GM12878 (cell line): ENCODE data around the gene CPB2. TPM values are rescaled to one million over a fixed set of nuclear protein-coding genes. Genes with fewer than 3 reads are reported as not detected.

Source experiments
- ATAC-seq: fragments of 200-7000 bp; cut with Tn5 transposase; 3 replicates; pipeline ENCODE4 v1.9.1; 2020; ENCODE audit warnings: mild to moderate bottlenecking, moderate library complexity
- BruUV-seq: library from RNA; stranded (reverse); fragments of 400-500 nt; replicated peaks from 2 replicates; lab custom pipeline; 2021; lab: Mats Ljungman, UMichigan
- CTCF ChIA-PET: fragments of 300-600 bp; sonication (Branson Sonifier 250); formaldehyde crosslinking; extraction: SDS; loops from one replicate; lab custom pipeline; 2021; ENCODE audit warnings: inconsistent platforms; lab: Yijun Ruan, JAX
- POLR2A ChIA-PET: fragments of 350-600 bp; formaldehyde crosslinking; extraction: SDS; loops from one replicate; lab custom pipeline; 2021; ENCODE audit warnings: inconsistent platforms; lab: Charles Lee
- RAD21 ChIA-PET: fragments of 300-600 bp; sonication (Branson Sonifier 250); formaldehyde crosslinking; loops from one replicate; lab custom pipeline; 2023; ENCODE audit warnings: antibody characterized with exemption; ENCODE audit not compliant: unreplicated experiment; lab: Charles Lee
- SMC1A ChIA-PET: fragments of 300-600 bp; sonication (Branson Sonifier 250); formaldehyde crosslinking; loops from one replicate; lab custom pipeline; 2023; ENCODE audit not compliant: unreplicated experiment, uncharacterized antibody; lab: Charles Lee
- DNase-seq: peaks from one replicate; pipeline ENCODE4 v3.0.0-alpha.2; 2011; ENCODE audit warnings: low read depth, low spot score
- FAIRE-seq: peaks from 3 replicates; lab custom pipeline; 2011; peaks lifted over from hg19 to GRCh38; lab: Jason Lieb, UNC
- H2AFZ ChIP-seq: 2 replicates; pipeline ENCODE4 v1.6.0; 2011; ENCODE audit warnings: low read depth, low read length, control low read depth; ENCODE audit not compliant: control insufficient read depth
- H3K27ac ChIP-seq: 2 replicates; pipeline ENCODE4 v1.5.1; 2011; ENCODE audit warnings: control low read depth; ENCODE audit not compliant: control insufficient read depth, insufficient read depth
- H3K27me3 ChIP-seq, 2 experiments: replicated peaks in 1 of 2; 2 replicates each; pipeline versions ENCODE4 v1.6.0 to v1.6.1; 2011; ENCODE audit warnings: low read length in 1 of 2; ENCODE audit not compliant: control insufficient read depth in 2 of 2, insufficient read depth in 2 of 2
- H3K36me3 ChIP-seq, 2 experiments: 2 replicates each; pipeline ENCODE4 v1.5.1; 2011; ENCODE audit warnings: low read length in 1 of 2; ENCODE audit not compliant: control insufficient read depth in 2 of 2, insufficient read depth in 2 of 2
- H3K4me1 ChIP-seq: 2 replicates; pipeline ENCODE4 v1.6.1; 2011; ENCODE audit warnings: mild to moderate bottlenecking, low read length, moderate library complexity, mixed read lengths; ENCODE audit not compliant: control insufficient read depth, insufficient read depth
- H3K4me2 ChIP-seq: 2 replicates; pipeline ENCODE4 v1.6.0; 2011; ENCODE audit warnings: control low read depth; ENCODE audit not compliant: control insufficient read depth, insufficient read depth
- H3K4me3 ChIP-seq: fragments of 200-600 bp; sonication (generic); 2 replicates; pipeline ENCODE4 v1.5.1; 2016
- H3K79me2 ChIP-seq: 2 replicates; pipeline ENCODE4 v1.6.0; 2011; ENCODE audit warnings: low read length; ENCODE audit not compliant: control insufficient read depth, insufficient read depth
- H3K9ac ChIP-seq: 2 replicates; pipeline ENCODE4 v1.8.0; 2011; ENCODE audit warnings: low read length, control low read depth, mixed read lengths; ENCODE audit not compliant: control insufficient read depth, insufficient read depth
- H3K9me3 ChIP-seq: replicated peaks from 3 replicates; pipeline ENCODE4 v1.5.1; 2011; ENCODE audit warnings: mild to moderate bottlenecking, low read length; ENCODE audit not compliant: control insufficient read depth, insufficient read depth
- H4K20me1 ChIP-seq: 2 replicates; pipeline ENCODE4 v1.6.0; 2011; ENCODE audit not compliant: control insufficient read depth, insufficient read depth
- CHD2 ChIP-seq: IDR thresholded peaks from 2 replicates; pipeline ENCODE4 v1.6.1; 2011; ENCODE audit warnings: low read depth, low read length, improper control_type of control experiment, borderline replicate concordance
- EZH2 ChIP-seq: IDR thresholded peaks from 2 replicates; pipeline ENCODE4 v1.6.1; 2012; ENCODE audit warnings: low read depth, mild to moderate bottlenecking, control low read depth, inconsistent platforms, low read length, borderline replicate concordance; ENCODE audit not compliant: control insufficient read depth
- GABPA ChIP-seq: IDR thresholded peaks from 2 replicates; pipeline ENCODE4 v1.6.1; 2014; ENCODE audit warnings: antibody characterized with exemption, low read depth, mild to moderate bottlenecking, inconsistent platforms
- KLF5 ChIP-seq: fragments of 450-650 bp; IDR thresholded peaks from 2 replicates; pipeline ENCODE4 v1.6.1; 2014; ENCODE audit warnings: mild to moderate bottlenecking; ENCODE audit not compliant: partially characterized antibody
- NBN ChIP-seq: fragments of 450-650 bp; IDR thresholded peaks from 2 replicates; pipeline ENCODE4 v1.6.1; 2016
- PAX8 ChIP-seq: fragments of 450-650 bp; IDR thresholded peaks from 2 replicates; pipeline ENCODE4 v1.6.1; 2017; ENCODE audit warnings: mild to moderate bottlenecking, moderate library complexity
- RB1 ChIP-seq: fragments of 450-650 bp; formaldehyde crosslinking; IDR thresholded peaks from 2 replicates; pipeline ENCODE4 v1.6.1; 2017; ENCODE audit warnings: mild to moderate bottlenecking, borderline replicate concordance
- SIX5 ChIP-seq: IDR thresholded peaks from 2 replicates; pipeline ENCODE4 v1.6.1; 2011; ENCODE audit warnings: mild to moderate bottlenecking, low read depth, low read length, moderate library complexity; ENCODE audit not compliant: severe bottlenecking
- SMAD5 ChIP-seq: IDR thresholded peaks from 2 replicates; pipeline ENCODE4 v1.6.1; 2016; ENCODE audit warnings: antibody characterized with exemption, low read depth
- SUPT20H ChIP-seq: IDR thresholded peaks from 2 replicates; pipeline ENCODE4 v1.6.1; 2011; ENCODE audit warnings: low read depth, mild to moderate bottlenecking, low read length, moderate library complexity, borderline replicate concordance; ENCODE audit not compliant: control insufficient read depth
- WGBS: methylation state at CpG from one replicate; pipeline ENCODE4 v1.1.6; 2016; ENCODE audit warnings: low lambda C conversion rate; ENCODE audit not compliant: insufficient replicate concordance, insufficient coverage; ENCODE audit errors: missing lambda C conversion rate; 5-methylcytosine and 5-hydroxymethylcytosine counted together
- in situ Hi-C: fragments of 300-500 bp; cut with MboI; formaldehyde crosslinking; loops from 9 replicates; pipeline ENCODE4 v1.14.3; 2018; ENCODE audit warnings: mixed read lengths
- intact Hi-C: fragments of 100-400 bp; cut with micrococcal nuclease; formaldehyde crosslinking; loops from one replicate; pipeline ENCODE4 v1.14.2; 2022; ENCODE audit not compliant: unreplicated experiment
- polyA plus RNA-seq, 11 experiments: library from polyadenylated mRNA; depleted of rRNA in 4 of 11; unstranded in 6 of 11; stranded (reverse) in 5 of 11; fragments of >200 nt; fragmentation: Nextera tagmentation in 4 of 11; fragmentation: Illumina TruSeq in 1 of 11; extraction: Ambion mirVana in 4 of 11; extraction: Trizol in 1 of 11; gene quantifications; 1 replicate in 1 of 11; 2 replicates in 10 of 11; pipeline versions ENCODE4 v1.2.1 to v1.2.3, GENCODE V29; 2011 to 2016; ENCODE audit warnings: inconsistent platforms in 2 of 11, missing spikeins in 2 of 11, low read depth in 1 of 11
- total RNA-seq, 4 experiments: library from RNA; depleted of rRNA in 3 of 4; stranded (reverse); fragments of >200 nt in 3 of 4; fragmentation: Illumina TruSeq in 1 of 4; extraction: Trizol in 1 of 4; gene quantifications; 2 replicates each; pipeline versions ENCODE4 v1.2.1 to v1.2.3, GENCODE V29; 2013 to 2021
- TF ChIP-seq, protein P1 (sequence below): IDR thresholded peaks from 2 replicates; pipeline ENCODE4 v1.6.1; 2011; ENCODE audit warnings: borderline replicate concordance, low read depth, mild to moderate bottlenecking, moderate library complexity, mixed read lengths, low read length; ENCODE audit not compliant: insufficient read depth; ENCODE audit errors: extremely low read length
- TF ChIP-seq, protein P2 (sequence below): fragments of 450-650 bp; IDR thresholded peaks from 2 replicates; pipeline ENCODE4 v1.6.1; 2018; ENCODE audit warnings: mild to moderate bottlenecking, low read depth, moderate library complexity; ENCODE audit not compliant: partially characterized antibody

Gene CPB2
- total and polyA plus RNA-seq, 10 of the 15 experiments (the other 5 are each of a cell fraction or from before 2014, with no cell fraction given) = 0.05 to 0.87 (median 0.13) TPM; not detected in 3

DNA sequence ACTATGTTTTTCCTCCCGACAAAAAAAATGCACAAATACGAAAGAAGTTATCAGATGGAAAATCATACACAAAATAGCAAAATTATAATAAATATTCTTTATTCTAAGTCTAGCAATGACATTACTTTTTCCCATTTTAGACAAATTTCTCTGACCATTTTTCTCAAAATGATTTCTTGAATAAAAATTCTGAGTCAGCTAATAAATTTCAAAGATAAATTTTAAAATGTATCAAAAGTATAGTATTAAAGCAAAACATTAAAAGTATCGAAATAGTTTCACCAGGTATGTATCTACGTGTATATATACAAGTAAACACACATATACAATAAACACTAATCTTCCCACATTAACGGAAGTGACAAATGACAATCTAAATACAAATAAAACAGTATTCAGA, 61.2 kb downstream of the CPB2 start:
- FAIRE-seq (no peak), DNase-seq (no peak), ATAC-seq (no peak)
- SMC1A ChIA-PET = no interaction called here
- H3K9ac ChIP-seq = no peak overlapping the region
- no peak overlapping the region for H2AFZ ChIP-seq
- RAD21 ChIA-PET = interaction anchor here (1.0 kb wide), 1 partner anchor 7 kb away, joined by 3 read pairs; no protein-coding TSS in a partner anchor
- WGBS = over 99% methylated on average over 5 of the region's 5 CpGs
- no TSS peak for BruUV-seq
- in situ Hi-C loops = no loop called here
- no peaks in the 10 kb centered on the region for H4K20me1 ChIP-seq
- CTCF ChIA-PET = interaction anchor here (1.5 kb wide), 1 partner anchor 9 kb away, joined by 4 read pairs; the partner anchor contains the start of gene ZC3H13
- POLR2A ChIA-PET = no interaction called here
- H3K79me2 ChIP-seq = peaks cover 44% of the 10 kb centered on the region
- H3K4me2 ChIP-seq = no peak overlapping the region
- TF ChIP-seq GABPA (no peak), SIX5 (no peak), SMAD5 (no peak), PAX8 (no peak), NBN (no peak), KLF5 (no peak), CHD2 (no peak), RB1 (no peak), EZH2 (no peak), SUPT20H (no peak)
- TF ChIP-seq, protein P1, sequence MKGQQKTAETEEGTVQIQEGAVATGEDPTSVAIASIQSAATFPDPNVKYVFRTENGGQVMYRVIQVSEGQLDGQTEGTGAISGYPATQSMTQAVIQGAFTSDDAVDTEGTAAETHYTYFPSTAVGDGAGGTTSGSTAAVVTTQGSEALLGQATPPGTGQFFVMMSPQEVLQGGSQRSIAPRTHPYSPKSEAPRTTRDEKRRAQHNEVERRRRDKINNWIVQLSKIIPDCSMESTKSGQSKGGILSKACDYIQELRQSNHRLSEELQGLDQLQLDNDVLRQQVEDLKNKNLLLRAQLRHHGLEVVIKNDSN = no peak
- TF ChIP-seq, protein P2, sequence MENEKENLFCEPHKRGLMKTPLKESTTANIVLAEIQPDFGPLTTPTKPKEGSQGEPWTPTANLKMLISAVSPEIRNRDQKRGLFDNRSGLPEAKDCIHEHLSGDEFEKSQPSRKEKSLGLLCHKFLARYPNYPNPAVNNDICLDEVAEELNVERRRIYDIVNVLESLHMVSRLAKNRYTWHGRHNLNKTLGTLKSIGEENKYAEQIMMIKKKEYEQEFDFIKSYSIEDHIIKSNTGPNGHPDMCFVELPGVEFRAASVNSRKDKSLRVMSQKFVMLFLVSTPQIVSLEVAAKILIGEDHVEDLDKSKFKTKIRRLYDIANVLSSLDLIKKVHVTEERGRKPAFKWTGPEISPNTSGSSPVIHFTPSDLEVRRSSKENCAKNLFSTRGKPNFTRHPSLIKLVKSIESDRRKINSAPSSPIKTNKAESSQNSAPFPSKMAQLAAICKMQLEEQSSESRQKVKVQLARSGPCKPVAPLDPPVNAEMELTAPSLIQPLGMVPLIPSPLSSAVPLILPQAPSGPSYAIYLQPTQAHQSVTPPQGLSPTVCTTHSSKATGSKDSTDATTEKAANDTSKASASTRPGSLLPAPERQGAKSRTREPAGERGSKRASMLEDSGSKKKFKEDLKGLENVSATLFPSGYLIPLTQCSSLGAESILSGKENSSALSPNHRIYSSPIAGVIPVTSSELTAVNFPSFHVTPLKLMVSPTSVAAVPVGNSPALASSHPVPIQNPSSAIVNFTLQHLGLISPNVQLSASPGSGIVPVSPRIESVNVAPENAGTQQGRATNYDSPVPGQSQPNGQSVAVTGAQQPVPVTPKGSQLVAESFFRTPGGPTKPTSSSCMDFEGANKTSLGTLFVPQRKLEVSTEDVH = no peak
- TF ChIP-seq, all 136 proteins: peak for 0
- intact Hi-C loops = no loop called here
- H3K4me3 ChIP-seq = no peak overlapping the region
- H3K9me3 ChIP-seq = no peaks in the 10 kb centered on the region; the same call in 2 of the 3 replicates
- H3K36me3 ChIP-seq = no peaks in the 10 kb centered on the region; a peak in 2 of 4 replicates
- no peak overlapping the region for H3K27ac ChIP-seq
- H3K4me1 ChIP-seq = no peaks in the 10 kb centered on the region
- H3K27me3 ChIP-seq = no peaks in the 10 kb centered on the region
